ENCODE measurements around the gene MACROD2.

The MACROD2 gene

DNA sequence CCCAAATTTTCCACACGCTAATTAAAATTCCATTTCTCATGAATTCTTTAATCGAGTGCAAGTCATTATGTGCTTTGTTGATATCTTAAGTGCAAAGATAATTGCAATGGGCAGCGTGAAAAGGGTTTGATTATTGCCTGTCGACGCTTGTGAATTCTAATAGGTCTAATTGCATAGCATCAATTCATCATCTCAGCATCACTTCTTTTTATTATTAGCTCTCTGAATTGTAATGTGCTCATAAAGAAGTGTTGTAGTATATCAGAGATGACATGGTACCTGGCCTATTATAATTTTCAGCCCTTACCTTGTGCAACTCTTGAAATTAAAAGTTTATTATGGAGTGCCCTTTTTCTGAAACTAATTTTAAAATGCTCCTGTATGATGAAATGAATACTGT, 1208.9 kb downstream of the MACROD2 start:
- peak in 2 of 3 experiments; percentile 55 to 92 for DNase-seq

DNA sequence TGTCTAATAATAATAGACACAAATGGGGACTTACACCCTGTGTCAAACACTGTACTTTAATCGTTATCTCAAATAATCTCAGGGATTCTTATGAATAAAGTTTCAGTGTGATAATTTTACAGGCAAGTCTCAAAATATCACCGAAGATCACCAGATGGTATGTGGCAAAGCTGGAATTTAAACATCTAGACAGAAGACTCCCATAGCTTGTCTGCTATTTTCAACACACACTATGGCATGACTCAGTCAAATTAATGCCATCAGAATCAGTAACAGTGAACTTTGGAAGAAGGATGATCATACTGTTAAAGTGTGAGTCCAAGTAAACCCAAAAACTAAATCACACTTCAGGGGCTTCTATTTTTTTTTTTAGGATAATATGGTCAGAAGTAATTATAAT, 1209.7 kb downstream of the MACROD2 start:
- DNase-seq: no peak

DNA sequence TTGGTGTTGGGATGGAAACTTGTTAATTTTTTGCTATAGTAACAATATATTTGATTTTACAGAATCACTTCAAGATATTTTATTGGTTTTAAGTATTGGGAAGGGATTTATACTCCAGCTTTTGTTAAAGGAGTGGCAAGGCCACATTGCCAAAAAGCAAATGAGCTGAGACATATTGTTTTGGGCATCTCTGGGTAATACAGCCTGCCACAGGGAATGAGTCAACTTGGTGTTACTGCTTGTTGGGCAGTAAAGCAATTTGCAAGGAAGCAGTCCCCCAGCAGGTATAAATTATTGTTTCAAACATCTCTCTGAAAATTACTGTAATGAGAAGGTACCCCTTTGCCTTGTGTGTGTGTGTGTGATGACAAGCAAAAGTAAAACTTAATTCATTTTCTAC, 1210.4 kb downstream of the MACROD2 start:
- peak in 2 of 3 experiments; percentile 7 to 42 for DNase-seq

DNA sequence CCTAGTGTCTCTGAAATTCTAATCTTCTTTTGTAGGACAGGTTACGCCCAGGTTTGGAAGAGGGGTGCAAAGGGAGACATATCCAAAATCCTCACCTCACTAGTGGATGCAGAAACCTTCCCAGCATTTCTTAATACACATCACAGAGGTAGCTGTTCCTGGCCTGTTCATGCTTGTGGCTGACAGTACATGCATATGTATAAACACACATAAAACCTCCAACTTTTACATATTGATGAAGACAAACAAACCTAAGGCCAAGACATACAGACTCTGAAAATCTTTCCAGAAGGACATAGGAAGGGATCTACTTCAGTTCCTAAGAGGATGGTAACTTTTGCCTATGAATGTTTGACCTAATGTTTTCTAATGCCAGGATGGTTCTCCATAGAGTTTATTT, 1214.2 kb downstream of the MACROD2 start:
- DNase-seq: no peak

DNA sequence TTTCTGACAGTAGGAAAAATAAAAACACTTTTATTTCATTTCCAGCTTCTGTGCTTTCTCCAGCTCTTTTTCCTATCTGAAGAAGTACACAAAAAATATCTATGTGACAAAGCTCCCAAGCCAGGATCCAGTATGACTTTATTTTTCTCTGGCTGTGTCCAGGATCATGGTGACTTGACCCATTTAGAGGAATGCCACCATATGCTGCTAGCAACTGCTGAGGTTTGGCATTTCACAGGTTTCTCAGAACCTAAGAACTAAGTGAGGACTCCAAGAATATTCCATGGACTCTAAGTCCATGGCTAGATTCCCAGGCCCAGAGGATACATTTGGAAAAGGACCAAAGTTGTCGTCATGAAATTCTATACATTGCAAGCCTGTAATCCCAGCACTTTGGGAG, 1218.7 kb downstream of the MACROD2 start:
- DNase-seq: no peak

DNA sequence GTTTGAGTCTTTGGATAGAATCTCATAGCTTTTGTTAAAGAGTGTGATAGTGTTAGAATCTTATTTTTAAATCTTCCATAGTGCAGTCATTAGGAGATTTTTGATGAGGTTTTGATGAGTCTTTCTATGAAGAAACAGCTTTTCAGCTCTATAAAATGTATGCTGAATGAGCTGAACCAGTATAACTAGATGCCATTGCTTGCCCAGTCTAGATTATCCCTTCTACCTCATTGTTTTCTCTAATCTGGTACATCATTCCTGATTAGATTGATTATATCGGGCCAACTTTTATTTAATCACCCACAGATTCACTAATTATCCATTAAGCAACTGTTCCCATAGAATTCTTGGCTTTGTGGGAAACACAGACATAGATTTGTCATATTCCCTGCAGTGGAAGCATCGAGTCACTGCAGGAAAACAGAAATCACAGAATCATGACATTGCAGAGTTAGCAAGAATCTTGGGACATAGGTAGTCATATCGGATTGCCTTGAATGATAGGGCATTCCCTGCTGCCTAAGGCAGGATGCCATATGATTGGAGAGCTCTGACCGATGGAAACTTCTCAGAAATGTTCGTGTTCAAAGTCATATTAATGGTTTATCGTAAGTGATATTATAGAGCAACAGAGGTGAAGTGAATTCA, 1224.8 kb downstream of the MACROD2 start:
- DNase-seq: no peak

DNA sequence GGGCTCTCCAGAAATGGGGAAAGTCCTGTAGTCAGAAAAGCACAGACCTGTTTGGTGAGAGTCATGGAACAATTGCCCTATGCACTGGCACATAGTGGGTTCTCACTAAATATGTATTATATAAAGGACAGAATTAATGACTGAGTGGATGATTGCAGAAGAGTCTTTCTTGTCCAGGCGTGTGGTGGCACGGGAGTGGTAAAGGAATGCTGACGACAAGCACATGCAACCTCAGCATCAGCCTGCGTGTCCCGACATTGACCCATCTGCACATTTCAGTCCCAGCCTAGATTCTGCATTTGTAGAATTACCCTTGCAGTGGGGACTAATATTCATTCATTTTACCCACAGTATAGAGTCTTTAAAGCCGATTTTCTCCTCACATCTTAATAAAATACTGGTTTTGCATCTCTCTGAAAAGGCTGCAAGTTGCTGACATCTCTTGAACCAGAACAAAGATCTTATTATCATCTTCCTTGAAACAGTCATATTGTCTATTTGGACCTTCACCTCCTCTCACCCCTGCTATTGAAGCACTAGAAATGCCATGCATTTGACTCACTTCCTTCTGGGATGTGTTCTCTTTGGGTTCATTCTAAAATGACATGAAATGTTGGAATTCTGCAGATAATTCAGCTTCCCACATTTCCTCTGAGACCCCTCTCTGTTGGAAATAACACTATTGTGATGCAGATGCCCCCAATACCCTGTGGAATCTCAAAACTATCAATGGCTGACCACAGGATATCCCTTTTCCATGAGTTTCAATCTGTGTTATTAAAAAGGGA, 1225.7 kb downstream of the MACROD2 start:
- no peak for DNase-seq

DNA sequence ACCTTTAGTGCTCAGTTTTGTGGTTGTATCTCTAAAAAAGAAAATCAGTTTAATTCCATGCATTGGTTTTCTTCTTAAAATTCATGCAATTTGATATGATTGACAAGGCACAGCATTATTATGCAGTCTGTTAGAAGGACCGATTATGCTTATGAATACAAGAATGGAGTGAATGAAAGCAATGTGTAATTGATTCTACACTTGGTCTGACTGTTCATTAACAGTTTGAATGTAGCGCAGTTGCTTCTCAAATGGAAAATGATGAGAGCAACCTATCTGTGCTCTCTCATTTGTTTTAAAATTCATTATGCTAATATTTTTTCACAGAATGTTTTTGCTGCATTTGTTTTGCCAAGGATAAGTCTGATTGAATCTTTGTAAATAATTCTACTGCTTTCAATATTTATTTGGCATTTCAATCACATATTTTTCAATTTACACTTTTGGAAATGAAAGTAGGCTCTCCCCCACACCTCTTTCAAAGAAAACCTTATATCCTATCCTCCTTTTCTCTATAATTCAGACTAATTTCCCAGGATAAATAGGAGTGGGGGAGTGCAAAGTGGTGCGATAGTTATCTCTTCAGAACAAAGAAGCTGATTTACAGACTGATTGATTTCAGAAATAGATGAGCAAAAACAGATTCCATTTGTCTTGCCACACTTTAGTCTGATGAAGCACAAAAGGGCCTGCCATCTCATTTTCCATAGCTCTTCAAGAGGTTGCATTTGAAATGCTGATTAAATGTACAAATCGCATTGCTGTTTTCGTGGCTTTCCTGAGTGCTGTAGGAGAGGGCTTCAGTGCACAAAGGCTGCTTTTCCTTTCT, 1227.4 kb downstream of the MACROD2 start:
- no peak for DNase-seq

DNA sequence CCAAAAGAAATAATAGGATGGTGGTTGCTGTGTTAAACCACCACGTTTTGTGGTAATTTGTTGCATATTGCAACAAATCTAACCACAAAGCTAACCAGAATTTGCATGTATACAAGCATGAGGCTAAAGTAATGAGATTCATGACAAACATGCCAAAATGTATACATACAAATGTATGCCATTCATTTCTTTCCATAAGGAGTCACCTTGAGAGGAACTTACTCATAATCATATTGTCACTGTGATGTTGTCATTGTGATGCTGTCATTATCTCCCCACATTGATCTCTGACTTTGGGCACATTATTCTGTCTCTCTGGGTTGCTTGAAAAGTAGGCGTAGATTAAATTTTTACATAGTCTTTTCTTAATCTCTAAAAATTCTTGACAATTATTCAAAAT, 1228.9 kb downstream of the MACROD2 start:
- DNase-seq: no peak

DNA sequence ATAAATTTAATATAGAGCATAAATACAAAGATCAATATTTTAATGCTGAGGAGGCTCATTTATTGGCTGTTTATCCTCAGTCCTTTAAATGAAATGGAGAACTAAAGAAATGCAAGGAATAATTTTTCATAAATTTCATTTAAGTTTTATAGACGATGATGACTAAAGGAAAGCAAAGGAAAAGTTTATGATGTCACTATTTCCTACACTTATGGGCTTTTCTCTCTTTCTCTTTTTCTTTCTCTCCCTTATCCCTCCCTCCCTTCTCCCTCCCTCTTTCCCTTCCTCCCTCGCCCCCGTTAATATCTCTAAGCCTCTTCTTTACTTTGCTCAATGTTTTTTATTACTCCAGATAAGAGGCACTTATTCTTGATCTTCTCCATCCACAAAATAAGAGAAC, 1231.8 kb downstream of the MACROD2 start:
- no peak for DNase-seq

DNA sequence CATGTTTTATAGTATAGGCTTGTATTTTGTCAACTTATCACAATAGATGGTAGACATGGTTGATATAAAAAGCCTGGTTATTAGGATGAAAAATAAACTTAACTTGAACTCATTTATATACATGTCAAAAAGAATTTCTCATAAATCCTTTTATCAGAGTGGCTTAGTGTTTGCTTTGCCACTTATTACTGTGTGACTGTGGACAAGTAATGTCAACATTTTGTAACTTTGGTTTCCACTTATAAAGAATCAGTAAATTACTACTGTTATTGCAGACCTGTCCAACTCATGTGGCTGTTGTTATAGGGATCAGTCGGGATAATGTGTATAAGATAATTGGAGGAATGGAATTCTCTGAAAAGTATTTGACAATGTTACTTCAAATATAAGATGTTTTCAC, 1236.9 kb downstream of the MACROD2 start:
- DNase-seq: peak in 1 of 3 experiments; percentile 24

DNA sequence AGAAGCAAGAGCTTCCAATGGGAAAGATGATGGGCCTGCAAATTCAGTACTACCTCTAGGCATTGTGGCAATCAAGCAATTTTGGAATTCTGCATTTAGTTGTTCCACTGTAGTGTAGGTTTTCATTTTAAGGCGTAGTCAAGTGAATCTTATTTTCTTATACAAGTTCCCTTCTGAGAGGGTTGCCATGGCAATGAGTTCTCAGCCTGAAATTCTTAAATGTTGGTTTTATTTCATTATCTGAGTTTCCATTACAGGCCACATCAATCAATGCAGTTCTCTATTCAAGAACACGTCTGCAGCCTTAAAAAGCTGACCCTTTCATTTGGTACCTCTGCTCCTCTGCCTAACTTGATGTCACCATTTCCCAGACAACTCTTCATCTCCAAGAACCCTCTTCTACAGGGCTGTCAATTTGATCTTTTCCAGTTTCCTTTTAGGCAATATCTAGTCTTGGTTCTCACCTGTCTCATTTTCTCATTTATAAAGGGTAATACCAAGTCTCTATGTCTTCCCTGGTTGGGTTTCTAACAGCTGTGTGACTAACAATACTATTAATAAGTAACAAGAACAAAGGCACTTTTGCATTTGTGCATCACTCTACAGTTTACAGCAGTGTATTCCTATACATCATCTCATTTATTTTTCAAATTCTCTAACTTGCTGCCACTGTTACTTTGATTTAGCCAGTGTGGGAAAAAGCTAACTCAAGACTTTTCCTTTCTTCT, 1240.3 kb downstream of the MACROD2 start:
- DNase-seq: no peak

DNA sequence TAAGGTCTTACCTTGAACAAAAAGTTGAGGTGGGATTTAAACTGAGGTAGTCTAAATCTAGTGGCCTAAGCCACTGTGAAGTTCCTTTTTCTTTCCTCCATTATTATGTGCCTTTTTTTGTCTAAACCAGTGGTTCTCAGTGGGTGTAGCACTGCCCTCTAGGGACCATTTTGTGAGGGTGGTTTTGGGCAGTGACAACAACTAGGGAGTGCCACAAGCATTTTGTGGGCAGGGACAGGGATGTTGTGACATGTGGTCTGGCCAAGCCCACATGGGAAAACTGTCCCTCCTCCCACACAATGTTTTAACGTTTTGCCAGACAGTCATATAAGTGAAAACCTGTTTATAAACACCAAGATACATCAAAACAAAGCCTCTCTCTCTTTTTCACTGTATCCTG, 1241.5 kb downstream of the MACROD2 start:
- peak in 2 of 3 experiments; percentile 4 to 44 for DNase-seq

DNA sequence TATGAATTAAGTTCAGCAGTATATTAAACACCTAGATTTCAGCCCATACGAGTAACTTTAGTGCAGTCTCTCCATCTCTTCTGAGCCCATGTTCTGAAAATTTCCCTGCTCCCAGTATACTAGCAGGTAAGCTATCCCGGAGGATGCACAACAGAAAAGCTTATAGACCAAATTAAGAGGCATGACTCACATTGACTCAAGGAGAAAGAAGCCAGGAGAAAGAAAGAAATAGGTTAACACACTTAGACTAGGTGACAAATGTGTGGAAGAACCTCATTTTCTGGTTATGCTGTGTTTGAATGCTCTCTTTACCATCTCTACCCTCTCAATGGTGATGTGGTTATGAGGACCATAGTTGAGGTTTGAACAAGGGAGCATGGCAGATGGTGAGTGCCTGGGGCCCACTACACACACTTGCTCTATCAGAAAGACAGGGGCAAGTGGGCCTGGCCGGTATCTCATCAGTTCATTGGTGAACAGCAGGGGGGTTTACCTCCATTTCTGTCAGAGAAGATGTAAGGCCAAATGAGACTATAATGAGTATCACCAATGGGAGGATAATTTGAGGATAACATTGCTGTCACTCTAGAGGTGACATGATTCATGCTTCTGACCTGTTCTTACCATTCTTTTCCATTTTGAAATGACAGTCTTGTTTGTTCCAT, 1244.4 kb downstream of the MACROD2 start:
- DNase-seq: no peak

DNA sequence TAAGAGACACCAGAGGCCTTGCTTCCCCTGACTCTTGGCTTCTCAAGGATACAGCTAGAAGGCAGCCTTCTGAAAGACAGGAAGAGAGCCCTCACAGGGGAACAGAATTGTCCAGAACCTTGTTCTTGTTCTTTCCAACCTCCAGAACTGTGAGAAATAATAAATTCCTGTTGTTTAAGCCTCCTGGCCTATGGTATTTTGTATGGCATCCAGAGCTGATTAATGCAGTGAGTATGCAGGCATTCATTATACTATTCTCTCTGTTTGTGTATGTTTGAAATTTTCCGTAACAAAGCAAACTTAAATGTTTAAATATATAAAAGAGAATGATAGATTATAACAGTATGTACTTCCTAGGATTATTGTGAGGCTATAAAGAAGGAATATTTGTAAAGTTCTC, 1245.5 kb downstream of the MACROD2 start:
- DNase-seq: no peak

DNA sequence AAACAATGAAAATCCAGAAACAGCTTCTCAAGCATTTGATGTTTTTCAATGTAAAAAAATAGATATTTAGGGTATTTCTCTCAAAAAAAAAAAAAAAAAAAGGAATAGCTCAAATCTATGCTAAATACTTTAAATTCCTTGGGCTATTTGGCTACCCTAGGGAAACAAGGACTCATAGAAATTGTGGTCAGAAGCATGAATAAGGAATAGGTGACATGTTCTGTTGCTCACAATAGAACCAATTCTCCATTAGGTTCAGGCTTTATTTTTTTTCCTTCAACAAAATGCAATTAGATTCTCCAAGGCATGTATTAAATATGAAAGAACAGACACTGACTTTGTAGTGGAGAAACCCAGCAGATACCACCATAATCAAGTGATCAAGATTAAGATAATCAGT, 1246.4 kb downstream of the MACROD2 start:
- DNase-seq: no peak

DNA sequence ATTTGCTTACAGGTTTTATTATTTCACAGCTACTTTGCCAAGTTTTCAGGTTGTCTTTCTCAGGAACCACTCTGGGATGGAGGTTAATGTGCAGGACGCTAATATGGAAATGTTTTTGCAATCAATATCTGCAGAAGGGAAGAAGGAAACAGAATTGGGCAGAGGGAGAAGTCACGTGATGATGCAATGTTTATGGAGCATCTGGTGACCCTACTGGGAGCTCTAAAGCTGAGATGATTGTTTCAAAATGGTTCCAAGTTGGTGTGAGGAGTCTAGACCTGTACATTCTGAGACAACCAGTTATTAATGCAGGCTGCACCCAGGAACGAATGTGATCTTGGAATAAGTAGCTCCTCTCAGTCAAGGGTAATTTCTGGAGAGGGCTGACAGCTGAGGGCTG, 1247.5 kb downstream of the MACROD2 start:
- no peak for DNase-seq

DNA sequence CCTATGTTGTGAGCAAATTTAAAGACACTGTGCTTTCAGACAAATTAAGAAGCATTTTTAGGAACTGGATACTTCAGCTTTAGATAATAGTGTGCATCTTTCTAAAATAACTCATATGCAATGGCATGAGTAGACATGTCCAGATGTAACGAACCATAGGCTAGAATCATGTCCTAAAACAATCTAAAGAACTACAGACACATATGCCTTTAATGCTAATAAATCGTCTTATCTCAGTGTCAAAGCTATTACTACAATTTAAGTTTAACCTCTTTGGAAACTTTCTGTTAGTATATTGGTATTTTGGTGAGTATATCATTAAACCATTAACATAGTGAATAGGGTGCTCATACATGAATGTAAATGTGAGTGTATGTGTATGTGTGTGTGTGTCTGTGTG, 1250.6 kb downstream of the MACROD2 start:
- DNase-seq: no peak

DNA sequence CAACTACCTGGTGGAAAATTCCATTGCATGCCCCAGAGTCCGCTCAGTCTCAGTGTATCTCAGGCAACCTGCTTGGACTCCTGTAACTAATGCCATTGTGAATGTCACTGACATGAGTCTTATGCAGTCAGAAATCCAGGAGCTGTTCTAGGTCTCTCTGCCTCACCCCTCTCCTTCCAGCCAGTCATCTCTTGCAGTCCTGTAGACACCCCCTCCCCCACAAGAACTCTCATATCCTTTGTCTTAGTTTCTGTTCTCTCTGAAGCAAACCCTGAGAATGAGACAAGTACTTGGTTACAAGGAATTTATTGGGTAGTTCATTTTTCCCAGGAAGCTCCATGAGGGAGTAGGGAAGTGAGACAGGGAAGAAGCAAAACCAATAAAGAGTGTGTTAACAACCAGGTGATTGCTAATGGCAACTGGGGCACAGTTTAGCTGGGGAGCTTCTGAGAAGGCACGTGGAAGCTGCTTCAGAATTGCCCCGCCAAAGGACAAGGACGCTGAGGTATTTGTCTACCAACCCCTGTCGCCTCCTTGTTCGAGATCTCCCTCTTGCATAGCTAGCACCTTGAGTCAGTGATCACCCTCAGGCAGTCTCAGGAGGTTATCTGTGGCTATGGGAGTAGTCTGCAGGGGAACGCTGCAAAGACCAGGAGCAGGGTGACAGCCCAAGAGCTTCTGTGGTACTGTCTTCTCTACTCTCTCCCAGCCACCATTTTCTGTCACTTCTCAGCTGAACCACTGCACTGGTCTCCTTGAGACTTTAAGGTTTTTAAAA, 1253.5 kb downstream of the MACROD2 start:
- no peak for DNase-seq

DNA sequence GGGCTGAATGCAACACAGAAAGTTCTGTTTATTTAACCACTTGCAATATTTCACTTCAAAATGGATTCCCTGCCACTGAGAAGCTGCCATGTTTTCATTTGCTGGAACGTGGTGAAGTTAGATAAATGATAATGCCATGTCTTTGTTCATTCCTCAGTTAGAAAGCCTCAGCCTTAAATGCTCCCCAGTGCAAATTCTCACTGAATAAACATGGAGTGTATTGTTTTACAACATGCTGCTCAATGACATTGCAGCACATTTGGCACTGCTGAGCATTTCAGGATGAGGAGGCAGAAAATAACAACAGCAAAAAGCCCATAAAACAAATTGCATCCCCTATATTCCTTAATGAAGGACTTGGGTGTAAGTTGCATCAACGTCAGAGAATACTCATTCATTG, 1255.9 kb downstream of the MACROD2 start:
- no peak for DNase-seq

DNA sequence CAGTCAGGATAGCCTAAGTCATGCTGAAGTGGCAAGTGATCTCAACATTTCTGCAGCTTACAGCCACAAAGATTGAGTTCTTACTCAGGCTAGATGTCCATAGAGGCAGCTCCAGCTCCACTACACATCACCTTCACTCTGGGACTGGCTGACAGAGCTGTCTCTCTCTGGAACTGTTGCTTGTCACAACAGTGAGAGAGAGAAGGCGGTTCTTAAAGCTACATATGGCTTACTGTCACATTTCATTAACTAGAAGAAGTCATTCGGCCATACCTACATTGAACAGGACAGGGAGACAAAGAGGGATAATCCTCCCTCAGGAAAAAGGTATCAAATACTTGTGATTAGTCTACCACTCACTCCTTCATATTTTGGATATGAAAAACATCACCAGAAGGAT, 1257.0 kb downstream of the MACROD2 start:
- no peak for DNase-seq

DNA sequence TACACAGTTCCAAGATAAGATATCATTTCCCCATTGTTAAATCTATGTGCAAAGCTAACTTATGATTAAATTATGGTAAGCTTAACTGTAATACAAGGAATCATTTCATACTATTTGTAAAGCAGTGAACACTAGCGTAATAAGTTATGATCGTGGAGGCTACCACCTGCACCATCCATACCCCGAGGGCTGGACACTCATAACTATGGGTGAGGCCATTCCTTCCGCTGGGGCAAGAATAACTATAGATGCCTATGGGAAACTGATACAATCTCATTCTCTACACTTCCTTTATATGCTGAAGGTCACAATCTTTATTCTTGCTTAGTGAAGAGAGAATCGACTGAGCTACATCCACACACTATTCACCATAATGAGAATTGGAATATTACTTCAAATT, 1258.1 kb downstream of the MACROD2 start:
- no peak for DNase-seq
